Measurements from ENCODE around the gene ABCG2.

DNA sequence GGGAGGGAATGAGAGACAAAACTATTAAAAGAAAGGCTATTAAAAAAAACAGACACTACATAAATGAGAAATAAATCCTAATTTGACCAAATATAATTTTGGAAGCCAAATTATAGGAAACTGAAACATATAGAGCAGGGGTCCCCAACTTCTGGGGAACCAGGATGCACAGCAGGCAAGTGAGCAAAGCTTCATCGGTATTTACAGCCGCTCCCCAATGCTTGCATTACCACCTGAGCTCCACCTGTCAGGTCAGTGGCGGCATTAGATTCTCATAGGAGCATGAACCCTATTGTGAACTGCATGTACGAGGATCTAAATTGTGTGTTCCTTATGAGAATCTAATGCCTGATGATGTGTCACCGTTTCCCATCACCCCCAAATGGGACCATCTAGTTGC lies 28.4 kb downstream of the ABCG2 start:
- TF ChIP-seq, protein P1, sequence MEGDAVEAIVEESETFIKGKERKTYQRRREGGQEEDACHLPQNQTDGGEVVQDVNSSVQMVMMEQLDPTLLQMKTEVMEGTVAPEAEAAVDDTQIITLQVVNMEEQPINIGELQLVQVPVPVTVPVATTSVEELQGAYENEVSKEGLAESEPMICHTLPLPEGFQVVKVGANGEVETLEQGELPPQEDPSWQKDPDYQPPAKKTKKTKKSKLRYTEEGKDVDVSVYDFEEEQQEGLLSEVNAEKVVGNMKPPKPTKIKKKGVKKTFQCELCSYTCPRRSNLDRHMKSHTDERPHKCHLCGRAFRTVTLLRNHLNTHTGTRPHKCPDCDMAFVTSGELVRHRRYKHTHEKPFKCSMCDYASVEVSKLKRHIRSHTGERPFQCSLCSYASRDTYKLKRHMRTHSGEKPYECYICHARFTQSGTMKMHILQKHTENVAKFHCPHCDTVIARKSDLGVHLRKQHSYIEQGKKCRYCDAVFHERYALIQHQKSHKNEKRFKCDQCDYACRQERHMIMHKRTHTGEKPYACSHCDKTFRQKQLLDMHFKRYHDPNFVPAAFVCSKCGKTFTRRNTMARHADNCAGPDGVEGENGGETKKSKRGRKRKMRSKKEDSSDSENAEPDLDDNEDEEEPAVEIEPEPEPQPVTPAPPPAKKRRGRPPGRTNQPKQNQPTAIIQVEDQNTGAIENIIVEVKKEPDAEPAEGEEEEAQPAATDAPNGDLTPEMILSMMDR (IDR thresholded peaks at IDR 0.05): no peak
- no peak for TF ChIP-seq POLR2AphosphoS5 (IDR thresholded peaks at IDR 0.05; ENCODE audit: low read depth, low read length)
- no peak for TF ChIP-seq EP300 (IDR thresholded peaks at IDR 0.05; ENCODE audit: borderline replicate concordance in 1 of 2, low read depth in 1 of 2, low read length in 1 of 2)
- TF ChIP-seq RAD21 (IDR thresholded peaks at IDR 0.05; ENCODE audit: low read length): no peak
- no peak for TF ChIP-seq TEAD4 (IDR thresholded peaks at IDR 0.05; ENCODE audit: borderline replicate concordance, insufficient read depth)
- no peak for TF ChIP-seq RXRA (IDR thresholded peaks at IDR 0.05; ENCODE audit: borderline replicate concordance, low read depth)
